Parathyroid adenoma (tissue), 2 donors: ENCODE results near the gene RELN.

Source experiments
- H2AFZ ChIP-seq: fragments of 300-600 bp; sonication (generic); one replicate; pipeline ENCODE4 v1.7.0; 2017; ENCODE audit warnings: antibody characterized with exemption, mild to moderate bottlenecking
- H3K27ac ChIP-seq: fragments of 300-600 bp; sonication (generic); one replicate; pipeline ENCODE4 v1.7.0; 2017
- H3K27me3 ChIP-seq: fragments of 300-600 bp; sonication (generic); one replicate; pipeline ENCODE4 v1.7.0; 2017; ENCODE audit warnings: low read length; ENCODE audit not compliant: control insufficient read depth, insufficient read depth
- H3K36me3 ChIP-seq: fragments of 300-600 bp; sonication (generic); one replicate; pipeline ENCODE4 v1.7.0; 2017; ENCODE audit warnings: low read length; ENCODE audit not compliant: control insufficient read depth, insufficient read depth
- H3K4me1 ChIP-seq: fragments of 300-600 bp; sonication (generic); one replicate; pipeline ENCODE4 v1.7.0; 2017; ENCODE audit warnings: control low read depth
- H3K4me2 ChIP-seq: fragments of 300-600 bp; sonication (generic); one replicate; pipeline ENCODE4 v1.7.0; 2017; ENCODE audit warnings: low read length
- H3K4me3 ChIP-seq: fragments of 300-600 bp; sonication (generic); one replicate; pipeline ENCODE4 v1.7.0; 2017; ENCODE audit warnings: low read depth, low read length
- H3K79me2 ChIP-seq: fragments of 300-600 bp; sonication (generic); one replicate; pipeline ENCODE4 v1.7.0; 2017; ENCODE audit warnings: control low read depth
- H3K9ac ChIP-seq: fragments of 300-600 bp; sonication (generic); one replicate; pipeline ENCODE4 v1.7.0; 2017; ENCODE audit warnings: mild to moderate bottlenecking
- H3K9me3 ChIP-seq: fragments of 300-600 bp; sonication (generic); one replicate; pipeline ENCODE4 v1.7.0; 2017; ENCODE audit warnings: low read length; ENCODE audit not compliant: control insufficient read depth
- TF ChIP-seq, protein P1 (sequence below): fragments of 300-600 bp; sonication (generic); IDR thresholded peaks from one replicate; pipeline ENCODE4 v1.7.0; 2017; ENCODE audit warnings: antibody characterized with exemption, mild to moderate bottlenecking
- donor health status: primary hyperparathyroidism.

Gene RELN

DNA sequence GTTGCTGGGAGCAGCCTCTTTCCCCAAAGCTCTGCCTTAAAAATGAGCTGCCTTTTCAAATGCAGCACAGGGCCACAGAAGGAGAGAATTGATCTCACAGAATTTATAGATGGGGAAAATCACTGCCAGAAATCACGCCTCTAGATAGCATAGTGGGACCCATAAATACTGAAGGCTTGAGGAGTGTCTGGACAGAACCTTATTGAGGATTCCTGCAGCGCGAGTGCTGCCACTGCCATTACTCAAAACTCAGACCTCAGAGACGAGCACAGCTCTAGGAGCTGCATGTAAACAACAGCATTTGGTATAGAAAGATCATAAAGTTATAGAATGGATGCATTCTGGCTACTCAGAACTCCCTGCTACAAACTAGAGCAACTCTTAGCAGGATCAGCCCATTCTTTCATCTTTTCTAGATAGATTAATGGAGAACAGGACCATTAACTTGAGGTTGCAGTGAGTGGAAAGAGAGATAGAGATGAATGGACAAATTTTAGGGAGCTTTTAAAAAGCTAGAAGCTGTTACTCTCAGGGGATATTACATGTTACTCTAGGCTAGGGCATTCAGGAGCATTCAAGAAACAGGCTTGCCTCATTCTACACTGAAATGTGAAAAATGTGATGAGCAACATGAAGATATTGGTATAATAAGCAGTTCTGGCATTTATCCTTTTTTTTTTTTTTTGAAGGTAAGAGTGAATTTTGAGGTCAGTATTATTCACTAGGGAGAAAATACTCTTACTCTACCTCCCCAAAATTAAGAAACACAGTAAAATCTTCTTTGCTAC is 276.3 kb downstream of the RELN start:
- H3K4me2 ChIP-seq, result no peak overlapping the region
- H3K4me1 ChIP-seq, result no peaks in the 10 kb centered on the region
- H3K9ac ChIP-seq, result no peak overlapping the region
- H2AFZ ChIP-seq, result no peak overlapping the region
- no peaks in the 10 kb centered on the region for H3K9me3 ChIP-seq
- H3K79me2 ChIP-seq, result no peaks in the 10 kb centered on the region
- H3K27me3 ChIP-seq, result no peaks in the 10 kb centered on the region
- TF ChIP-seq, protein P1, sequence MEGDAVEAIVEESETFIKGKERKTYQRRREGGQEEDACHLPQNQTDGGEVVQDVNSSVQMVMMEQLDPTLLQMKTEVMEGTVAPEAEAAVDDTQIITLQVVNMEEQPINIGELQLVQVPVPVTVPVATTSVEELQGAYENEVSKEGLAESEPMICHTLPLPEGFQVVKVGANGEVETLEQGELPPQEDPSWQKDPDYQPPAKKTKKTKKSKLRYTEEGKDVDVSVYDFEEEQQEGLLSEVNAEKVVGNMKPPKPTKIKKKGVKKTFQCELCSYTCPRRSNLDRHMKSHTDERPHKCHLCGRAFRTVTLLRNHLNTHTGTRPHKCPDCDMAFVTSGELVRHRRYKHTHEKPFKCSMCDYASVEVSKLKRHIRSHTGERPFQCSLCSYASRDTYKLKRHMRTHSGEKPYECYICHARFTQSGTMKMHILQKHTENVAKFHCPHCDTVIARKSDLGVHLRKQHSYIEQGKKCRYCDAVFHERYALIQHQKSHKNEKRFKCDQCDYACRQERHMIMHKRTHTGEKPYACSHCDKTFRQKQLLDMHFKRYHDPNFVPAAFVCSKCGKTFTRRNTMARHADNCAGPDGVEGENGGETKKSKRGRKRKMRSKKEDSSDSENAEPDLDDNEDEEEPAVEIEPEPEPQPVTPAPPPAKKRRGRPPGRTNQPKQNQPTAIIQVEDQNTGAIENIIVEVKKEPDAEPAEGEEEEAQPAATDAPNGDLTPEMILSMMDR, result no peak
- H3K4me3 ChIP-seq, result no peak overlapping the region
- H3K27ac ChIP-seq, result no peak overlapping the region
- no peaks in the 10 kb centered on the region for H3K36me3 ChIP-seq

- no peak overlapping the region for H3K4me3 ChIP-seq
- H3K79me2 ChIP-seq, result no peaks in the 10 kb centered on the region
- no peaks in the 10 kb centered on the region for H3K9me3 ChIP-seq
- H3K4me1 ChIP-seq, result no peaks in the 10 kb centered on the region
- H3K4me2 ChIP-seq, result no peak overlapping the region
- H3K36me3 ChIP-seq, result no peaks in the 10 kb centered on the region
- no peak overlapping the region for H3K9ac ChIP-seq
- no peak overlapping the region for H3K27ac ChIP-seq
- no peaks in the 10 kb centered on the region for H3K27me3 ChIP-seq
- no peak overlapping the region for H2AFZ ChIP-seq
- TF ChIP-seq, protein P1, result no peak
These were observed 278.0 kb downstream of the RELN start for GRCh38 chr7:103711413-103711812.

GRCh38 chr7:103710247-103710646 is 279.2 kb downstream of the RELN start:
- no peak overlapping the region for H3K27ac ChIP-seq
- H3K27me3 ChIP-seq, result no peaks in the 10 kb centered on the region
- H3K9me3 ChIP-seq, result no peaks in the 10 kb centered on the region
- no peaks in the 10 kb centered on the region for H3K36me3 ChIP-seq
- H2AFZ ChIP-seq, result no peak overlapping the region
- TF ChIP-seq, protein P1, result no peak
- H3K9ac ChIP-seq, result no peak overlapping the region
- H3K4me1 ChIP-seq, result no peaks in the 10 kb centered on the region
- no peak overlapping the region for H3K4me3 ChIP-seq
- no peaks in the 10 kb centered on the region for H3K79me2 ChIP-seq
- no peak overlapping the region for H3K4me2 ChIP-seq

- Histone ChIP-seq H3K4me3 (no peak overlapping the region), H3K27me3 (no peaks in the 10 kb centered on the region), H2AFZ (no peak overlapping the region), H3K9me3 (no peaks in the 10 kb centered on the region), H3K4me2 (no peak overlapping the region), H3K4me1 (no peaks in the 10 kb centered on the region), H3K79me2 (no peaks in the 10 kb centered on the region), H3K9ac (no peak overlapping the region), H3K36me3 (no peaks in the 10 kb centered on the region), H3K27ac (no peak overlapping the region)
- TF ChIP-seq, protein P1, result no peak
These were observed 282.7 kb downstream of the RELN start for GRCh38 chr7:103706805-103707204.

GRCh38 chr7:103705542-103705941 is 283.9 kb downstream of the RELN start:
- no peaks in the 10 kb centered on the region for H3K27me3 ChIP-seq
- no peak overlapping the region for H3K27ac ChIP-seq
- no peak overlapping the region for H2AFZ ChIP-seq
- H3K9me3 ChIP-seq, result no peaks in the 10 kb centered on the region
- H3K4me2 ChIP-seq, result no peak overlapping the region
- no peak overlapping the region for H3K4me3 ChIP-seq
- TF ChIP-seq, protein P1, result no peak
- H3K4me1 ChIP-seq, result no peaks in the 10 kb centered on the region
- H3K36me3 ChIP-seq, result no peaks in the 10 kb centered on the region
- H3K9ac ChIP-seq, result no peak overlapping the region
- no peaks in the 10 kb centered on the region for H3K79me2 ChIP-seq
